Daoy (cell line): Measurements from ENCODE around the gene IFNAR1. TPM values are rescaled to one million over a fixed set of nuclear protein-coding genes. Genes with fewer than 3 reads are reported as not detected.

ENCODE experiments used
- DNase-seq: peaks from one replicate; pipeline ENCODE4 v3.0.0-alpha.2; 2015; ENCODE audit warnings: low read depth
- total RNA-seq: library from RNA; depleted of rRNA; stranded (reverse); fragments of >200 nt; shearing (Covaris generic); gene quantifications from 2 replicates; pipeline ENCODE4 v1.2.3, GENCODE V29; 2014; rRNA removed

The IFNAR1 gene
- total RNA-seq, 1 experiment from 2014 or later = 18.5 TPM

GRCh38 chr21:33401630-33401992 lies 76.8 kb downstream of the IFNAR1 start:
- DNase-seq = no peak

DNA sequence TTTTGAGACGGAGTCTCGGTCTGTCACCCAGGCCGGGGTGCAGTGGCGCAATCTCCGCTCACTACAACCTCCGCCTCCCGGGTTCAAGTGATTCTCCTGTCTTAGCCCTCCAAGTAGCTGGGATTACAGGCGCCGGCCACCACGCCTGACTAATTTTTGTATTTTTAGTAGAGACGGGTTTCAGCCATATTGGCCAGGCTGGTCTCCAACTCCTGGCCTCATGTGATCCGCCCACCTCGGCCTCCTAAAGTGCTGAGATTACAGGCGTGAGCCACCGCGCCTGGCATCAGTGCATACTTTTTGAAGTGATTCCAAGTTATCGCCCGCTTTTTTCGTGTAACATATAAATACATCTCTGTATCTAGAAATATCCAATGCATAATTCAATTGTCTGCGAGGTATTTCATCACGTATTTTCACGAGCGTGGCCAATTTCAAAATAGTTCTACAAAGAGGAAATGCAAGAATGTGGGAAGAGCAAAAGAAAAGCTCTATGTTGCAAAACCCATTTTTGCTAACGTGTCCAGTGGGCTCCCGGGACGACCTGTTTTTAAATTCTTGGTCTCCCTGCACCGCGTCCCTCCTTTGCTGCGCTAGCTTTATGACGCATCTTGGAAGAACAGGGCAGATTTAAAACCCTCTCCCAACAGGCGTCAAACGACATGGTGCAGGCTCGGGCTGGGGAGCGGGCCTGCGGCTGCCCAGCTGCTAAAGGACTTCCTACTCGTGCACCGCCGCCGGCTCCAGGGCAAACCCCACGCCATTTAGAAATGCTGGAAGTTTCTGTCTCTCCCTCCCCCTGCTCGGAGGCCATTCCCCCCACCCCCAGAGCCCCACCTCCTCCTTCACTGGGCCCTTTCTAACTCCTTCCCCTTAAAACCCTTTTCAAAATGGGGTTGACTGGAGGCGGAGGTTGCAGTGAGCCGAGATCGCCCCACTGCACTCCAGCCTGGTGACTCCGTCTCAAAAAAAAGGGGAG lies 77.5 kb downstream of the IFNAR1 start:
- DNase-seq = peak; percentile 75

DNA sequence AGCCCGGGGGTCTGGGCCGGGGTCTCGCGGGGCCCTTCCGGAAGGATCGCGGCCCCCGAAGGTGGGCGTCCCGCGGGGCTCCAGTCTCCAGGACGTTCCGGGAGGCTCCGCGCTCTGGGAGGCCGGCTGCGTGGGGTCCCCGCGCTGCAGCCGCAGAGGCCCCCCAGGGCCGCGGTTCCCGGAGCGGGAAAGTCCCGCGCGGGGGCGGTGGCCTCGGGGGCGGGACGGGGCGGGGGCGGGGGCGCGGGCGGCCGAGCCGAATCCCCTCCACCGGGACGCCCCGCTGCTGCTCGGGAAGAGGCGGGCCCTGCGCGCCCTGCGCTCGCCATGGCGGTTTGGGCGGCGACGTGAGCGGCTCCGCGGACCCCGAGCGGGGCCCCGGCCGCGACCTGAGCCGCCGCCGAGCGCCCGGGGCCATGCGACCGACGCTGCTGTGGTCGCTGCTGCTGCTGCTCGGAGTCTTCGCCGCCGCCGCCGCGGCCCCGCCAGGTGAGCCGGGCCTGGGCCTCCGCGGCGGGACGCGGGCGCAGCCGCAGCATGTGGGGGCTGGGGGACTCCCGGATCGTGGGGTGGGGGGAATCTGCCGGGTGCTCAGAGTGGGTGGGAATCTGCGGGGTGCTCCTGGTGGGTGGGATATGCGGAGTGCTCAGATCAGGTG lies 78.5 kb downstream of the IFNAR1 start, which contains the start of gene IFNGR2:
Gene IFNGR2 (plus strand): TSS at position 286 of the 658 bp plus-strand sequence. CDS start 131 bp downstream, at position 417.
- peak; percentile 74 for DNase-seq

DNA sequence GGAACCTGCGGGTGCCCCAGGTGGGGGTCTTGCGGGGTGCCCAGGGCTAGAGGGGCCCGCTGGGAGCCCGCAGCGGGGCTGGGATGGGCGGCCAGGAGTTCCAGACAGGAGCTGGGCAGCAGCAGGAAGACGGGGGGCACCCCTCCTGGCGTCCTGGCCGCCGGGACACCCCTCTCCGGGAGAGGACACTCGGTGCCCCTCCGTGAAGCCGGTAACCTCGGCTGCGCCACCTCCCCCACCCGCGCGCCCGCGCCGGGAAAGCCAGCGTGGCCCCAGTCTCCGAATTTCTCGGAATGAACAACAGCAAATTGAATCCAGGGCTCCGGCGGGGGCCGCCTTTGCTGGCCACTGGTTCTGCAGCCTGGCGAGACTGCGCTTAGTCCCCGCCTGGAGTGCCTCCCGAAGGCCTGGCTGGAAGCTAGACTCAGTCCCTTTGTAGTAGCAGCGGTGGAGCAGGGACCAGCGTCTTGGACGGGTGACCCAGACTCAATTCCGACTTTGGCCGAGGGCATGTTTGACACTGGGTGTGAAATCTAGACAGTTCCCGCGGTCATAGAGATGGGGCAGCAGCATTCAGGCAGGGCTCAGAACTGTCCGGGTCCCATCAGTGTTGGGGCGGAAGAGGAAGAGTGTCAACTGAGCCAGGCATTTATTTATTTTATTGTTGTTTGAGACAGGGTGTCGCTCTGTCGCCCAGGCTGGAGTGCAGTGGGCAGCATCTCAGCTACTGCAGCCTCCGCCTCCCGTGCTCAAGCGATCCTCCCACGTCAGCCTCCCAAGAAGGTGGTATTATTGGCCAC lies 79.2 kb downstream of the IFNAR1 start:
- DNase-seq = peak; percentile 55

DNA sequence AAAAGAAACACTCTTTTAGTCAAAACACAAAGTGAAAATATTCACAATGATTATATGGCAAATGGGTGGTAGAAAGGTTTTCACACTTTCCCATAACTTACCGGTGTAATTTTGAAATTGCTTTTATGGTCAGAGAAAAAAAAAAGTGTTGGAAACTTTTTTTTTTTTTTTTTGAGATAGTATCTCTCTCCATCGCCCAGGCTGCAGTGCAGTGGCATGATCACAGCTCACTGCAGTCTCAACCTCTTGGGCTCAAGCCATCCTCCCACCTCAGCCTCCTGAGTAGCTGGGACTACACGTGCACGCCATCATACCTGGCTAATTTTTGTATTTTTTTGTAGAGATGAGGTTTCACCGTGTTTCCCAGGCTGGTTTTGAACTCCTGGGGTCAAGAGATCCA lies 81.7 kb downstream of the IFNAR1 start:
- DNase-seq = no peak

Other genes with a start within 250 kb of the IFNAR1 start
- 4.7 and 8.0 TPM in 2 replicates for gene IFNAR2, start 95.0 kb upstream of the IFNAR1 start, total RNA-seq
- gene IL10RB, start 58.6 kb upstream of the IFNAR1 start, total RNA-seq = 23.9 and 26.5 TPM in 2 replicates
- gene IFNGR2, start 78.4 kb downstream of the IFNAR1 start, total RNA-seq = 99.0 and 108 TPM in 2 replicates
- 34.9 and 39.4 TPM in 2 replicates for gene TMEM50B, start 155.0 kb downstream of the IFNAR1 start, total RNA-seq
- gene DNAJC28, start 166.7 kb downstream of the IFNAR1 start, total RNA-seq = 0.80 and 2.6 TPM in 2 replicates
- 150 and 239 TPM in 2 replicates for gene GART, start 217.1 kb downstream of the IFNAR1 start, total RNA-seq
- gene SON, start 218.1 kb downstream of the IFNAR1 start, total RNA-seq = 81.9 and 205 TPM in 2 replicates